Left lobe of liver (tissue), 2 donors: ENCODE data around the gene KRTAP10-3. TPM values are rescaled to one million over a fixed set of nuclear protein-coding genes. Genes with fewer than 3 reads are reported as not detected.
"Not testable (repeated sequence)": the region's sequence is repeated elsewhere in the genome, so short reads cannot be mapped to it uniquely, and the experiment has no call there.

Experiments
- ATAC-seq: fragments of 200-7000 bp; cut with Tn5 transposase; one replicate; pipeline ENCODE4 v1.9.1; 2020; ENCODE audit warnings: mild to moderate bottlenecking, moderate library complexity
- DNase-seq: peaks from one replicate; pipeline ENCODE4 v3.0.0-alpha.2; 2020; ENCODE audit warnings: low spot score
- total RNA-seq: library from RNA; stranded (reverse); gene quantifications from one replicate; pipeline ENCODE4 v1.2.1, GENCODE V29; 2021
- donor health status: DM: no; HTN: no; CAD: no; lungs with moderate emphysema.
- donor health status: DM: no; HTN: yes; CAD: no.

Gene KRTAP10-3
- total RNA-seq, 1 donor from 2014 or later = not detected

GRCh38 chr21:44590897-44591800, 32.6 kb upstream of the KRTAP10-3 start:
- ATAC-seq = peak; percentile 36
- DNase-seq = peak; percentile 51

GRCh38 chr21:44590311-44590721, 31.7 kb upstream of the KRTAP10-3 start:
- ATAC-seq = no peak
- DNase-seq = peak; percentile 39

- DNase-seq (peak; percentile 41), ATAC-seq (no peak)
Measured at GRCh38 chr21:44589586-44590305, 31.2 kb upstream of the KRTAP10-3 start.

- ATAC-seq = no peak
- DNase-seq = no peak
Measured at GRCh38 chr21:44589094-44589493, 30.5 kb upstream of the KRTAP10-3 start.

GRCh38 chr21:44585892-44586291, 27.3 kb upstream of the KRTAP10-3 start:
- DNase-seq = no peak
- no peak for ATAC-seq

- no peak for DNase-seq
- no peak for ATAC-seq
Measured at GRCh38 chr21:44583800-44584147, 25.2 kb upstream of the KRTAP10-3 start.

GRCh38 chr21:44583089-44583799, 24.6 kb upstream of the KRTAP10-3 start:
- ATAC-seq (peak; percentile 86), DNase-seq (peak; percentile 49)

GRCh38 chr21:44582055-44582454, 23.5 kb upstream of the KRTAP10-3 start:
- ATAC-seq = no peak
- DNase-seq = no peak

- ATAC-seq (no peak), DNase-seq (no peak)
Measured at GRCh38 chr21:44581158-44581557, 22.6 kb upstream of the KRTAP10-3 start.

GRCh38 chr21:44580231-44580821, 21.7 kb upstream of the KRTAP10-3 start, which contains the start of gene KRTAP10-5:
TSS of gene KRTAP10-5 (minus strand) at chr21:44580604. CDS start at chr21:44580578, 26 bp downstream.
- ATAC-seq = peak; percentile 47
- DNase-seq = peak; percentile 43

GRCh38 chr21:44579833-44580144, 21.2 kb upstream of the KRTAP10-3 start:
- ATAC-seq = no peak
- no peak for DNase-seq

- DNase-seq = no peak
- no peak for ATAC-seq
Measured at GRCh38 chr21:44579056-44579832, 20.6 kb upstream of the KRTAP10-3 start.

GRCh38 chr21:44578371-44579055, 19.9 kb upstream of the KRTAP10-3 start:
- no peak for DNase-seq
- ATAC-seq = no peak

- ATAC-seq = no peak
- DNase-seq = no peak
Measured at GRCh38 chr21:44576025-44576420, 17.4 kb upstream of the KRTAP10-3 start.

GRCh38 chr21:44575307-44576024, 16.9 kb upstream of the KRTAP10-3 start:
- no peak for ATAC-seq

GRCh38 chr21:44574457-44575306, 16.1 kb upstream of the KRTAP10-3 start:
- ATAC-seq = peak; percentile 93
- DNase-seq = peak; percentile 86

More at GRCh38 chr21:44575307-44576024, 16.9 kb upstream of the KRTAP10-3 start:
- no peak for DNase-seq

GRCh38 chr21:44573630-44574456, 15.2 kb upstream of the KRTAP10-3 start, which contains the start of gene KRTAP10-4:
TSS of gene KRTAP10-4 (plus strand) at chr21:44573729. CDS start at chr21:44573759, 30 bp downstream.
- DNase-seq = not testable (repeated sequence)
- peak; percentile 14 for ATAC-seq
